SJSA1 (cell line): ENCODE measurements around the gene RPL4. TPM values are rescaled to one million over a fixed set of nuclear protein-coding genes. Genes with fewer than 3 reads are reported as not detected.
"Not testable (repeated sequence)": the region's sequence is repeated elsewhere in the genome, so short reads cannot be mapped to it uniquely, and the experiment has no call there.

Experiments
- DNase-seq, 2 experiments: peaks; one replicate each; pipeline ENCODE4 v3.0.0-alpha.2; 2015 to 2020; ENCODE audit warnings: low spot score in 2 of 2, low read depth in 1 of 2
- H3K27ac ChIP-seq: fragments of 250-450 bp; sonication (Bioruptor Pico); 2 replicates; pipeline ENCODE4 v1.5.1; 2020; ENCODE audit warnings: mild to moderate bottlenecking, moderate library complexity
- H3K27me3 ChIP-seq: fragments of 250-450 bp; sonication (Bioruptor Pico); replicated peaks from 2 replicates; pipeline ENCODE4 v1.5.1; 2020; ENCODE audit warnings: mild to moderate bottlenecking, moderate library complexity
- H3K36me3 ChIP-seq: fragments of 250-450 bp; sonication (Bioruptor Pico); 2 replicates; pipeline ENCODE4 v1.5.1; 2020; ENCODE audit warnings: mild to moderate bottlenecking
- H3K4me1 ChIP-seq: fragments of 250-450 bp; sonication (Bioruptor Pico); replicated peaks from 2 replicates; pipeline ENCODE4 v1.6.1; 2021; ENCODE audit warnings: mild to moderate bottlenecking
- H3K4me3 ChIP-seq: fragments of 250-450 bp; sonication (Bioruptor Pico); 2 replicates; pipeline ENCODE4 v1.5.1; 2020; ENCODE audit warnings: mild to moderate bottlenecking
- H3K9me3 ChIP-seq: fragments of 250-450 bp; sonication (Bioruptor Pico); replicated peaks from 2 replicates; pipeline ENCODE4 v1.5.1; 2020; ENCODE audit warnings: mild to moderate bottlenecking
- total RNA-seq: library from RNA; depleted of rRNA; stranded (reverse); fragments of >200 nt; shearing (Covaris generic); gene quantifications from 2 replicates; pipeline ENCODE4 v1.2.3, GENCODE V29; 2014

Gene RPL4
- total RNA-seq, 1 experiment from 2014 or later = 3,551 TPM

- peak in 1 of 2 experiments; percentile 16 for DNase-seq
- Histone ChIP-seq H3K36me3 (peaks cover 78% of the 10 kb centered on the region), H3K9me3 (no peaks in the 10 kb centered on the region), H3K4me1 (peaks cover 22% of the 10 kb centered on the region), H3K27me3 (no peaks in the 10 kb centered on the region), H3K27ac (no peak overlapping the region), H3K4me3 (no peak overlapping the region; the same call in 1 of the 2 replicates)
Observed at GRCh38 chr15:66502491-66502890, 2.2 kb downstream of the RPL4 start.

- not testable (repeated sequence) for H3K27ac ChIP-seq, H3K9me3 ChIP-seq, H3K4me3 ChIP-seq, H3K27me3 ChIP-seq
- peaks cover 95% of the 10 kb centered on the region for H3K36me3 ChIP-seq
- peak in 1 of 2 experiments; percentile 21 for DNase-seq
- H3K4me1 ChIP-seq = peaks cover 25% of the 10 kb centered on the region
Observed at GRCh38 chr15:66500346-66500745, 4.3 kb downstream of the RPL4 start.

GRCh38 chr15:66498501-66499386 lies 5.9 kb downstream of the RPL4 start:
- H3K27ac ChIP-seq = no peak overlapping the region
- DNase-seq = peak in 1 of 2 experiments; percentile 26
- H3K4me3 ChIP-seq = no peak overlapping the region
- peaks cover 25% of the 10 kb centered on the region for H3K4me1 ChIP-seq
- H3K27me3 ChIP-seq = no peaks in the 10 kb centered on the region
- H3K36me3 ChIP-seq = peaks cover 100% of the 10 kb centered on the region
- H3K9me3 ChIP-seq = no peaks in the 10 kb centered on the region

GRCh38 chr15:66497502-66498455 lies 6.9 kb downstream of the RPL4 start, which contains the start of gene SNAPC5:
Gene SNAPC5 (minus strand): TSS chr15:66497762. CDS start chr15:66497731, 31 bp downstream.
- DNase-seq = peak; percentile 95
- Histone ChIP-seq H3K9me3 (no peaks in the 10 kb centered on the region), H3K4me3 (peak within 1 kb of the TSS; percentile 61), H3K27me3 (no peaks in the 10 kb centered on the region), H3K36me3 (peaks cover 99% of the 10 kb centered on the region), H3K27ac (peak within 1 kb of the TSS; percentile 52), H3K4me1 (peaks cover 17% of the 10 kb centered on the region)

GRCh38 chr15:66496951-66497501 lies 7.6 kb downstream of the RPL4 start:
- peaks cover 99% of the 10 kb centered on the region for H3K36me3 ChIP-seq
- peaks cover 13% of the 10 kb centered on the region for H3K4me1 ChIP-seq
- peak in 1 of 2 experiments; percentile 13 for DNase-seq
- H3K4me3 ChIP-seq = peak overlapping the region; percentile 61
- H3K27ac ChIP-seq = peak overlapping the region; percentile 52
- no peaks in the 10 kb centered on the region for H3K27me3 ChIP-seq
- no peaks in the 10 kb centered on the region for H3K9me3 ChIP-seq

- peaks cover 13% of the 10 kb centered on the region for H3K4me1 ChIP-seq
- H3K4me3 ChIP-seq = no peak overlapping the region
- H3K27ac ChIP-seq = no peak overlapping the region
- H3K27me3 ChIP-seq = no peaks in the 10 kb centered on the region
- H3K36me3 ChIP-seq = peaks cover 90% of the 10 kb centered on the region
- DNase-seq = no peak
- no peaks in the 10 kb centered on the region for H3K9me3 ChIP-seq
Observed at GRCh38 chr15:66494262-66494661, 10.4 kb downstream of the RPL4 start.

- Histone ChIP-seq H3K4me1 (peaks cover 3% of the 10 kb centered on the region), H3K36me3 (peaks cover 79% of the 10 kb centered on the region), H3K27me3 (no peaks in the 10 kb centered on the region), H3K9me3 (no peaks in the 10 kb centered on the region), H3K27ac (no peak overlapping the region), H3K4me3 (no peak overlapping the region)
- no peak for DNase-seq
Observed at GRCh38 chr15:66491846-66492245, 12.8 kb downstream of the RPL4 start.

GRCh38 chr15:66489179-66489791 lies 15.4 kb downstream of the RPL4 start:
- H3K4me1 ChIP-seq = no peaks in the 10 kb centered on the region
- H3K36me3 ChIP-seq = peaks cover 58% of the 10 kb centered on the region
- no peak overlapping the region for H3K27ac ChIP-seq
- no peak overlapping the region for H3K4me3 ChIP-seq
- H3K9me3 ChIP-seq = no peaks in the 10 kb centered on the region
- no peaks in the 10 kb centered on the region for H3K27me3 ChIP-seq
- DNase-seq = no peak

- DNase-seq = no peak
- Histone ChIP-seq H3K27ac (no peak overlapping the region), H3K4me3 (no peak overlapping the region), H3K36me3 (peaks cover 50% of the 10 kb centered on the region), H3K9me3 (no peaks in the 10 kb centered on the region), H3K27me3 (no peaks in the 10 kb centered on the region), H3K4me1 (no peaks in the 10 kb centered on the region)
Observed at GRCh38 chr15:66488525-66488924, 16.1 kb downstream of the RPL4 start.

GRCh38 chr15:66486887-66487286 lies 17.8 kb downstream of the RPL4 start:
- no peak overlapping the region for H3K4me3 ChIP-seq
- peaks cover 50% of the 10 kb centered on the region for H3K36me3 ChIP-seq
- no peaks in the 10 kb centered on the region for H3K27me3 ChIP-seq
- no peaks in the 10 kb centered on the region for H3K9me3 ChIP-seq
- H3K4me1 ChIP-seq = no peaks in the 10 kb centered on the region
- no peak overlapping the region for H3K27ac ChIP-seq
- DNase-seq = no peak

- H3K9me3 ChIP-seq = no peaks in the 10 kb centered on the region
- no peak overlapping the region for H3K4me3 ChIP-seq
- H3K4me1 ChIP-seq = 0 out of 2 replicates have a peak, but pooled peaks cover 4% of the 10 kb centered on the region
- peaks cover 43% of the 10 kb centered on the region for H3K36me3 ChIP-seq
- no peak overlapping the region for H3K27ac ChIP-seq
- H3K27me3 ChIP-seq = no peaks in the 10 kb centered on the region
- no peak for DNase-seq
Observed at GRCh38 chr15:66484539-66485112, 20.0 kb downstream of the RPL4 start.

- Histone ChIP-seq H3K27me3 (no peaks in the 10 kb centered on the region), H3K36me3 (peaks cover 37% of the 10 kb centered on the region), H3K27ac (no peak overlapping the region), H3K4me1 (0 out of 2 replicates have a peak, but pooled peaks cover 4% of the 10 kb centered on the region), H3K9me3 (no peaks in the 10 kb centered on the region), H3K4me3 (no peak overlapping the region)
- no peak for DNase-seq
Observed at GRCh38 chr15:66483131-66483566, 21.5 kb downstream of the RPL4 start.

GRCh38 chr15:66482539-66482938 lies 22.1 kb downstream of the RPL4 start:
- no peak for DNase-seq
- peaks cover 31% of the 10 kb centered on the region for H3K36me3 ChIP-seq
- H3K4me1 ChIP-seq = 0 out of 2 replicates have a peak, but pooled peaks cover 4% of the 10 kb centered on the region
- H3K27me3 ChIP-seq = no peaks in the 10 kb centered on the region
- H3K4me3 ChIP-seq = no peak overlapping the region
- H3K27ac ChIP-seq = no peak overlapping the region
- no peaks in the 10 kb centered on the region for H3K9me3 ChIP-seq
